Bronchial epithelial cell (primary cell): ENCODE data around the gene PSMG1. TPM values are rescaled to one million over a fixed set of nuclear protein-coding genes. Genes with fewer than 3 reads are reported as not detected.
"Not testable (repeated sequence)": the region's sequence is repeated elsewhere in the genome, so short reads cannot be mapped to it uniquely, and the experiment has no call there.

Source experiments
- DNase-seq: peaks from one replicate; pipeline ENCODE4 v3.0.0-alpha.2; 2010; ENCODE audit warnings: low read depth
- FAIRE-seq: peaks from 2 replicates; lab custom pipeline; 2011; peaks lifted over from hg19 to GRCh38; lab: Jason Lieb, UNC
- H3K27me3 ChIP-seq: 2 replicates; pipeline ENCODE4 v1.5.1; 2011; ENCODE audit warnings: low read length; ENCODE audit not compliant: control insufficient read depth, insufficient read depth
- H3K36me3 ChIP-seq: 2 replicates; pipeline ENCODE4 v1.5.1; 2011; ENCODE audit warnings: low read length; ENCODE audit not compliant: control insufficient read depth, insufficient read depth
- H3K4me3 ChIP-seq: 2 replicates; pipeline ENCODE4 v1.5.1; 2011; ENCODE audit warnings: mild to moderate bottlenecking, low read depth, low read length, control low read depth
- CTCF ChIP-seq: IDR thresholded peaks from 2 replicates; pipeline ENCODE4 v1.5.1; 2011; ENCODE audit warnings: mild to moderate bottlenecking, moderate library complexity, low read length, control low read depth, inconsistent platforms; ENCODE audit not compliant: insufficient read depth, severe bottlenecking
- total RNA-seq: library from RNA; depleted of rRNA; stranded (reverse); fragments of >200 nt; gene quantifications from 2 replicates; pipeline ENCODE4 v1.2.1, GENCODE V29; 2014

Gene PSMG1
- 57.1 and 61.3 TPM in 2 replicates for total RNA-seq

- Histone ChIP-seq H3K36me3 (peaks cover 6% of the 10 kb centered on the region), H3K4me3 (peak within 1 kb of the TSS; percentile 45), H3K27me3 (no peaks in the 10 kb centered on the region)
- peak; percentile 82 for DNase-seq
- FAIRE-seq, result no peak
- TF ChIP-seq CTCF, result no peak
These were observed at the start of gene PSMG1 for GRCh38 chr21:39183272-39184049. Gene PSMG1 (minus strand): TSS chr21:39183451. CDS start chr21:39183385, 66 bp downstream.

DNA sequence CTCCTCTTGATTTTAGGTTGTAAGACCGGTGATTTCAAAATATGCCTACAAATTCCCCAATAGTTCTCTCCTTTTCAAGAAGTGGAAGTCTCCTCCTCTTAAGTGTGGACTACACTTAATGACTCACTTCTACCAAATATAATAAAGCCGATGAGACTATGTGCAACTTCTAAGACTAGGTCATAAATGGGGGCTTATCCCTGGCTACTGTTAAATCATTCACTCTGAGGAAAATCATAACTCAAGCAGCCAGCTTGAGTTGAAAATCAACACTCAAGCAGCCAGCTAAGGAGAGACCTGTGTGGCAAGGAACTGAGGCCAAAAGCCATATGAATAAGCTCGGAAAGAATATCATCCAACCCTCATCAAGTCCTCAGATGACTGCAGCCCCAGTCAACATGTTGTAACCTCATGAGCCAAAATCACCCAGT, 49.6 kb upstream of the PSMG1 start:
- no peak for TF ChIP-seq CTCF
- DNase-seq (no peak), FAIRE-seq (no peak)
- H3K4me3 ChIP-seq, result no peak overlapping the region
- H3K27me3 ChIP-seq, result no peaks in the 10 kb centered on the region
- peaks cover 14% of the 10 kb centered on the region for H3K36me3 ChIP-seq

GRCh38 chr21:39224930-39225329, 41.7 kb upstream of the PSMG1 start:
- no peak for TF ChIP-seq CTCF
- H3K36me3 ChIP-seq, result peaks cover 5% of the 10 kb centered on the region

GRCh38 chr21:39221997-39222486, 38.8 kb upstream of the PSMG1 start:
- H3K4me3 ChIP-seq, result no peak overlapping the region
- H3K36me3 ChIP-seq, result peaks cover 1% of the 10 kb centered on the region
- DNase-seq (peak; percentile 6), FAIRE-seq (no peak)
- no peak for TF ChIP-seq CTCF
- H3K27me3 ChIP-seq, result no peaks in the 10 kb centered on the region

More at GRCh38 chr21:39224930-39225329, 41.7 kb upstream of the PSMG1 start:
- FAIRE-seq (no peak), DNase-seq (no peak)
- Histone ChIP-seq H3K27me3 (no peaks in the 10 kb centered on the region), H3K4me3 (no peak overlapping the region)

- H3K36me3 ChIP-seq, result peaks cover 1% of the 10 kb centered on the region
These were observed 38.2 kb upstream of the PSMG1 start for GRCh38 chr21:39221282-39221996.

GRCh38 chr21:39220875-39221274, 37.6 kb upstream of the PSMG1 start:
- FAIRE-seq, H3K4me3 ChIP-seq, DNase-seq, H3K27me3 ChIP-seq, H3K36me3 ChIP-seq: not testable (repeated sequence)

More at GRCh38 chr21:39221282-39221996, 38.2 kb upstream of the PSMG1 start:
- no peak for TF ChIP-seq CTCF
- DNase-seq, result peak; percentile 22
- Histone ChIP-seq H3K27me3 (no peaks in the 10 kb centered on the region), H3K4me3 (no peak overlapping the region)
- FAIRE-seq, result no peak
